ENCODE results near the gene PRPF31.

DNA sequence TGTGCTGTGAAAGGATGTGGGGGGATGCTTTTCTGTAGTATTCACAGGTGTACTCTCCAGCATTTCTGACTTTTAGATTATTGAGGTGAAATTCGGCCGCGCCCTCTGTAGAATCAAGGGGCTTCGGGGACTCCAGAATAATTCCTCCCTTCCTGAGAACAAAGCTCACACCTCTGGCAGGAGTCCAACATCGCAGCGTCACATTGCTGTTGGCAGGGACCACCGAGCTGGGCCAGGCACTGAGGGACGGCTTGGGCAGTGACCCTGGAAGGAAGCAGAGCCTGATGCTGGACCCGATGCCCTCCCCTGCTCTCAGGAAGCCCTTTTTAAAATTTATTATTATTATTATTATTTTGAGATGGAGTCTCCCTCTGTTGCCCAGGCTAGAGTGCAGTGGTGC, 40.7 kb upstream of the PRPF31 start:
- TF ChIP-seq, protein P1, sequence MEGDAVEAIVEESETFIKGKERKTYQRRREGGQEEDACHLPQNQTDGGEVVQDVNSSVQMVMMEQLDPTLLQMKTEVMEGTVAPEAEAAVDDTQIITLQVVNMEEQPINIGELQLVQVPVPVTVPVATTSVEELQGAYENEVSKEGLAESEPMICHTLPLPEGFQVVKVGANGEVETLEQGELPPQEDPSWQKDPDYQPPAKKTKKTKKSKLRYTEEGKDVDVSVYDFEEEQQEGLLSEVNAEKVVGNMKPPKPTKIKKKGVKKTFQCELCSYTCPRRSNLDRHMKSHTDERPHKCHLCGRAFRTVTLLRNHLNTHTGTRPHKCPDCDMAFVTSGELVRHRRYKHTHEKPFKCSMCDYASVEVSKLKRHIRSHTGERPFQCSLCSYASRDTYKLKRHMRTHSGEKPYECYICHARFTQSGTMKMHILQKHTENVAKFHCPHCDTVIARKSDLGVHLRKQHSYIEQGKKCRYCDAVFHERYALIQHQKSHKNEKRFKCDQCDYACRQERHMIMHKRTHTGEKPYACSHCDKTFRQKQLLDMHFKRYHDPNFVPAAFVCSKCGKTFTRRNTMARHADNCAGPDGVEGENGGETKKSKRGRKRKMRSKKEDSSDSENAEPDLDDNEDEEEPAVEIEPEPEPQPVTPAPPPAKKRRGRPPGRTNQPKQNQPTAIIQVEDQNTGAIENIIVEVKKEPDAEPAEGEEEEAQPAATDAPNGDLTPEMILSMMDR (IDR thresholded peaks at IDR 0.05; ENCODE audit: insufficient read depth, low read length) = no peak
- no peak for TF ChIP-seq GABPA (IDR thresholded peaks at IDR 0.05; ENCODE audit: low read depth)
- TF ChIP-seq POLR2AphosphoS5 (IDR thresholded peaks at IDR 0.05; ENCODE audit: low read depth) = no peak
- TF ChIP-seq, protein P2, sequence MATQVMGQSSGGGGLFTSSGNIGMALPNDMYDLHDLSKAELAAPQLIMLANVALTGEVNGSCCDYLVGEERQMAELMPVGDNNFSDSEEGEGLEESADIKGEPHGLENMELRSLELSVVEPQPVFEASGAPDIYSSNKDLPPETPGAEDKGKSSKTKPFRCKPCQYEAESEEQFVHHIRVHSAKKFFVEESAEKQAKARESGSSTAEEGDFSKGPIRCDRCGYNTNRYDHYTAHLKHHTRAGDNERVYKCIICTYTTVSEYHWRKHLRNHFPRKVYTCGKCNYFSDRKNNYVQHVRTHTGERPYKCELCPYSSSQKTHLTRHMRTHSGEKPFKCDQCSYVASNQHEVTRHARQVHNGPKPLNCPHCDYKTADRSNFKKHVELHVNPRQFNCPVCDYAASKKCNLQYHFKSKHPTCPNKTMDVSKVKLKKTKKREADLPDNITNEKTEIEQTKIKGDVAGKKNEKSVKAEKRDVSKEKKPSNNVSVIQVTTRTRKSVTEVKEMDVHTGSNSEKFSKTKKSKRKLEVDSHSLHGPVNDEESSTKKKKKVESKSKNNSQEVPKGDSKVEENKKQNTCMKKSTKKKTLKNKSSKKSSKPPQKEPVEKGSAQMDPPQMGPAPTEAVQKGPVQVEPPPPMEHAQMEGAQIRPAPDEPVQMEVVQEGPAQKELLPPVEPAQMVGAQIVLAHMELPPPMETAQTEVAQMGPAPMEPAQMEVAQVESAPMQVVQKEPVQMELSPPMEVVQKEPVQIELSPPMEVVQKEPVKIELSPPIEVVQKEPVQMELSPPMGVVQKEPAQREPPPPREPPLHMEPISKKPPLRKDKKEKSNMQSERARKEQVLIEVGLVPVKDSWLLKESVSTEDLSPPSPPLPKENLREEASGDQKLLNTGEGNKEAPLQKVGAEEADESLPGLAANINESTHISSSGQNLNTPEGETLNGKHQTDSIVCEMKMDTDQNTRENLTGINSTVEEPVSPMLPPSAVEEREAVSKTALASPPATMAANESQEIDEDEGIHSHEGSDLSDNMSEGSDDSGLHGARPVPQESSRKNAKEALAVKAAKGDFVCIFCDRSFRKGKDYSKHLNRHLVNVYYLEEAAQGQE (IDR thresholded peaks at IDR 0.05; ENCODE audit: insufficient replicate concordance, low read depth) = no peak

Measured in HL-60 (cell line).